H1 (cell line): Measurements from ENCODE around the gene POF1B. TPM values are rescaled to one million over a fixed set of nuclear protein-coding genes. Genes with fewer than 3 reads are reported as not detected.

Experiments used
- CTCF ChIA-PET: fragments of 300-600 bp; sonication (Branson Sonifier 250); formaldehyde crosslinking; loops from one replicate; lab custom pipeline; 2021; ENCODE audit not compliant: partially characterized antibody; lab: Charles Lee
- POLR2A ChIA-PET: fragments of 300-600 bp; sonication (Branson Sonifier 250); formaldehyde crosslinking; loops from one replicate; lab custom pipeline; 2021; ENCODE audit warnings: inconsistent platforms; ENCODE audit not compliant: partially characterized antibody; lab: Charles Lee
- DNase-seq, 2 experiments: peaks; one replicate each; pipeline versions ENCODE4 v3.0.0 to v3.0.0-alpha.2; 2010 to 2022; ENCODE audit warnings: low spot score in 2 of 2, low read depth in 1 of 2, mixed read lengths in 1 of 2
- FAIRE-seq: peaks from 2 replicates; lab custom pipeline; 2011; peaks lifted over from hg19 to GRCh38; lab: Jason Lieb, UNC
- H2AFZ ChIP-seq: 2 replicates; pipeline ENCODE4 v1.8.1; 2012; ENCODE audit warnings: low read length, inconsistent platforms
- H2AK5ac ChIP-seq: 2 replicates; pipeline ENCODE4 v1.6.1; 2013; ENCODE audit warnings: low read depth, low read length
- H2BK120ac ChIP-seq: replicated peaks from 2 replicates; pipeline ENCODE3; 2013; ENCODE audit warnings: low read depth, low read length, inconsistent platforms
- H2BK12ac ChIP-seq: 2 replicates; pipeline ENCODE4 v1.6.1; 2013; ENCODE audit warnings: low read depth, low read length
- H2BK15ac ChIP-seq: 2 replicates; pipeline ENCODE4 v1.6.1; 2013; ENCODE audit warnings: low read length
- H2BK20ac ChIP-seq: 2 replicates; pipeline ENCODE4 v1.6.1; 2013; ENCODE audit warnings: low read length
- H2BK5ac ChIP-seq: 2 replicates; pipeline ENCODE4 v1.6.1; 2013; ENCODE audit warnings: low read depth, low read length
- H3K14ac ChIP-seq: 2 replicates; pipeline ENCODE4 v1.6.1; 2013; ENCODE audit warnings: inconsistent platforms; ENCODE audit not compliant: insufficient read length
- H3K18ac ChIP-seq: 2 replicates; pipeline ENCODE4 v1.6.1; 2013; ENCODE audit warnings: low read length; ENCODE audit errors: extremely low read depth
- H3K23ac ChIP-seq: 2 replicates; pipeline ENCODE4 v1.6.1; 2013; ENCODE audit warnings: inconsistent platforms; ENCODE audit not compliant: insufficient read length
- H3K23me2 ChIP-seq: 2 replicates; pipeline ENCODE4 v1.6.1; 2013; ENCODE audit warnings: low read depth, low read length
- H3K27ac ChIP-seq: 2 replicates; pipeline ENCODE4 v1.6.1; 2011; ENCODE audit warnings: low read depth, low read length, inconsistent platforms
- H3K27me3 ChIP-seq, 4 experiments: replicated peaks in 1 of 4; 1 replicate in 1 of 4; 2 replicates in 3 of 4; pipeline versions ENCODE4 v1.6.1 to v1.8.1; 2011 to 2013; ENCODE audit warnings: low read length in 3 of 4, mild to moderate bottlenecking in 3 of 4, inconsistent platforms in 2 of 4, mixed read lengths in 2 of 4, moderate library complexity in 1 of 4; ENCODE audit not compliant: control insufficient read depth in 3 of 4, insufficient read depth in 3 of 4; ENCODE audit errors: extremely low read depth in 1 of 4
- H3K36me3 ChIP-seq, 4 experiments: 2 replicates each; pipeline versions ENCODE4 v1.6.1 to v1.8.1; 2011 to 2013; ENCODE audit warnings: mild to moderate bottlenecking in 4 of 4, low read length in 3 of 4, moderate library complexity in 2 of 4, control low read depth in 1 of 4, inconsistent platforms in 1 of 4; ENCODE audit not compliant: insufficient read depth in 4 of 4, control insufficient read depth in 2 of 4
- H3K4ac ChIP-seq: replicated peaks from 2 replicates; pipeline ENCODE3; 2013; ENCODE audit warnings: low read length, low read depth, mixed read lengths, inconsistent platforms; ENCODE audit not compliant: insufficient read length
- H3K4me1 ChIP-seq, 4 experiments: replicated peaks in 1 of 4; 1 replicate in 1 of 4; 2 replicates in 3 of 4; pipeline versions ENCODE4 v1.6.1 to v1.8.1; 2011 to 2013; ENCODE audit warnings: low read length in 3 of 4, inconsistent platforms in 2 of 4, mixed read lengths in 1 of 4; ENCODE audit not compliant: insufficient read depth in 4 of 4, control insufficient read depth in 3 of 4
- H3K4me2 ChIP-seq, 2 experiments: 2 replicates each; pipeline versions ENCODE4 v1.6.1 to v1.8.1; 2011 to 2013; ENCODE audit warnings: low read depth in 2 of 2, low read length in 2 of 2, control low read depth in 1 of 2, inconsistent platforms in 1 of 2, mild to moderate bottlenecking in 1 of 2; ENCODE audit not compliant: insufficient read depth in 1 of 2
- H3K4me3 ChIP-seq, 4 experiments: fragments of 200-600, 300-600 bp in 1 of 4; sonication (generic), shearing (Covaris generic), sonication (Bioruptor Twin) in 1 of 4; 2 replicates each; pipeline versions ENCODE4 v1.5.1 to v1.8.1; 2011 to 2016; ENCODE audit warnings: low read length in 4 of 4, low read depth in 3 of 4, control low read depth in 2 of 4, inconsistent platforms in 2 of 4, mild to moderate bottlenecking in 2 of 4, mixed read lengths in 1 of 4, moderate library complexity in 1 of 4; ENCODE audit not compliant: insufficient read depth in 2 of 4; ENCODE audit errors: extremely low read depth in 1 of 4
- H3K56ac ChIP-seq: replicated peaks from 2 replicates; pipeline ENCODE3; 2013; ENCODE audit warnings: low read depth, mild to moderate bottlenecking, mixed read lengths, low read length, inconsistent platforms; ENCODE audit not compliant: insufficient read length
- H3K79me1 ChIP-seq: 2 replicates; pipeline ENCODE4 v1.6.1; 2013; ENCODE audit warnings: low read depth, low read length, control low read depth
- H3K79me2 ChIP-seq, 2 experiments: 2 replicates each; pipeline versions ENCODE4 v1.6.1 to v1.8.1; 2012 to 2013; ENCODE audit warnings: low read length in 2 of 2, mild to moderate bottlenecking in 2 of 2, inconsistent platforms in 1 of 2; ENCODE audit not compliant: insufficient read depth in 2 of 2, control insufficient read depth in 1 of 2
- H3K9ac ChIP-seq, 4 experiments: replicated peaks in 1 of 4; 1 replicate in 1 of 4; 2 replicates in 3 of 4; pipeline versions ENCODE4 v1.6.1 to v1.8.1; 2011 to 2013; ENCODE audit warnings: low read depth in 3 of 4, low read length in 3 of 4, control low read depth in 2 of 4, mild to moderate bottlenecking in 2 of 4, moderate library complexity in 2 of 4, inconsistent platforms in 1 of 4; ENCODE audit errors: extremely low read depth in 1 of 4
- H3K9me3 ChIP-seq, 2 experiments: 2 replicates each; pipeline versions ENCODE4 v1.6.1 to v1.8.1; 2012 to 2013; ENCODE audit warnings: mild to moderate bottlenecking in 2 of 2, moderate library complexity in 2 of 2, control low read depth in 1 of 2, inconsistent platforms in 1 of 2, low read depth in 1 of 2, low read length in 1 of 2, mixed read lengths in 1 of 2; ENCODE audit not compliant: insufficient read depth in 2 of 2
- H4K20me1 ChIP-seq, 2 experiments: replicated peaks in 1 of 2; 2 replicates each; pipeline versions ENCODE3 to v1.8.1; 2011 to 2013; ENCODE audit warnings: inconsistent platforms in 2 of 2, low read length in 2 of 2, mild to moderate bottlenecking in 1 of 2; ENCODE audit not compliant: insufficient read depth in 2 of 2, control insufficient read depth in 1 of 2
- H4K5ac ChIP-seq: 2 replicates; pipeline ENCODE4 v1.6.1; 2013; ENCODE audit warnings: low read length, low read depth, mixed read lengths, inconsistent platforms; ENCODE audit not compliant: insufficient read length
- H4K8ac ChIP-seq: 2 replicates; pipeline ENCODE4 v1.8.0; 2013; ENCODE audit warnings: mild to moderate bottlenecking, moderate library complexity, low read length, inconsistent platforms; ENCODE audit not compliant: insufficient read depth; ENCODE audit errors: extremely low read depth
- H4K91ac ChIP-seq: replicated peaks from 2 replicates; pipeline ENCODE3; 2013; ENCODE audit warnings: low read length, mixed read lengths, inconsistent platforms; ENCODE audit not compliant: insufficient read length
- NANOG ChIP-seq: IDR thresholded peaks from 2 replicates; pipeline ENCODE4 v1.6.1; 2011; ENCODE audit warnings: low read length, low read depth, mild to moderate bottlenecking, inconsistent platforms; ENCODE audit not compliant: insufficient read depth, poor library complexity, severe bottlenecking
- RAD21 ChIP-seq, 2 experiments: IDR thresholded peaks in 1 of 2; conservative IDR thresholded peaks in 1 of 2; 2 replicates each; pipeline ENCODE4 v1.6.1; 2011; ENCODE audit warnings: low read depth in 2 of 2, low read length in 2 of 2, improper control_type of control experiment in 1 of 2, inconsistent platforms in 1 of 2, mild to moderate bottlenecking in 1 of 2, moderate library complexity in 1 of 2
- RBBP5 ChIP-seq: IDR thresholded peaks from 2 replicates; pipeline ENCODE4 v1.7.1; 2012; ENCODE audit warnings: low read depth, mild to moderate bottlenecking, inconsistent platforms, low read length, moderate library complexity, borderline replicate concordance
- SIN3A ChIP-seq, 2 experiments: IDR thresholded peaks in 1 of 2; conservative IDR thresholded peaks in 1 of 2; 2 replicates each; pipeline ENCODE4 v1.6.1; 2011 to 2012; ENCODE audit warnings: low read length in 2 of 2, improper control_type of control experiment in 1 of 2, low read depth in 1 of 2, mild to moderate bottlenecking in 1 of 2
- WGBS, 2 experiments: shearing (Covaris generic) in 1 of 2; methylation state at CpG; one replicate each; pipeline versions ENCODE4 v1.1.6 to v1.1.7; 2013 to 2015; ENCODE audit warnings: low lambda C conversion rate in 2 of 2, mixed read lengths in 2 of 2, inconsistent platforms in 1 of 2, low coverage in 1 of 2, missing lambda C conversion rate in 1 of 2; ENCODE audit not compliant: insufficient replicate concordance in 2 of 2, insufficient coverage in 1 of 2, insufficient read length in 1 of 2; ENCODE audit errors: extremely low coverage in 1 of 2, missing lambda C conversion rate in 1 of 2; 5-methylcytosine and 5-hydroxymethylcytosine counted together
- polyA plus RNA-seq, 7 experiments: library from polyadenylated mRNA; depleted of rRNA in 3 of 7; stranded (reverse) in 5 of 7; unstranded in 2 of 7; fragments of >200 nt in 5 of 7; fragments of 200-250 nt in 2 of 7; gene quantifications; 1 replicate in 5 of 7; 2 replicates in 1 of 7; 4 replicates in 1 of 7; pipeline versions ENCODE4 v1.2.1 to v1.2.3, GENCODE V29; 2011 to 2013; ENCODE audit warnings: missing spikeins in 2 of 7, mixed read lengths in 2 of 7
- total RNA-seq: library from RNA; stranded (reverse); fragmentation: NEBNext Ultra II Directional; extraction: Animal tissue kit (Norgen Biotek cat#: 25700); gene quantifications from 2 replicates; pipeline ENCODE4 v1.2.1, GENCODE V29; 2021
- TF ChIP-seq, protein P1 (sequence below), 3 experiments: IDR thresholded peaks; 1 replicate in 2 of 3; 2 replicates in 1 of 3; pipeline versions ENCODE4 v1.5.1 to v1.6.1; 2011; ENCODE audit warnings: low read length in 3 of 3, mild to moderate bottlenecking in 3 of 3, inconsistent platforms in 2 of 3, low read depth in 1 of 3, moderate library complexity in 1 of 3; ENCODE audit not compliant: insufficient read depth in 1 of 3; ENCODE audit errors: control extremely low read depth in 1 of 3

The POF1B gene
- total and polyA plus RNA-seq, 2 of the 8 experiments (the other 6 are each of a cell fraction or from before 2014, with no cell fraction given), result not detected

GRCh38 chrX:85309717-85310116 is 69.7 kb downstream of the POF1B start:
- no peak overlapping the region for H3K4ac ChIP-seq
- H2AK5ac ChIP-seq, result no peak overlapping the region
- no peak overlapping the region for H3K56ac ChIP-seq
- no peak overlapping the region for H3K23ac ChIP-seq
- TF ChIP-seq RAD21 (IDR thresholded peaks at IDR 0.05 in 1 of 2, conservative IDR thresholded peaks at IDR 0.05 in 1 of 2; ENCODE audit: low read depth in 2 of 2, low read length in 2 of 2) (0 out of 4 replicates have a peak, but pooled peaks of 1 of the 2 experiments have one; percentile 2), SIN3A (conservative IDR thresholded peaks at IDR 0.05 in 1 of 2, IDR thresholded peaks at IDR 0.05 in 1 of 2; ENCODE audit: low read depth in 1 of 2, low read length in 2 of 2) (no peak), NANOG (no peak), RBBP5 (no peak)
- TF ChIP-seq, protein P1, sequence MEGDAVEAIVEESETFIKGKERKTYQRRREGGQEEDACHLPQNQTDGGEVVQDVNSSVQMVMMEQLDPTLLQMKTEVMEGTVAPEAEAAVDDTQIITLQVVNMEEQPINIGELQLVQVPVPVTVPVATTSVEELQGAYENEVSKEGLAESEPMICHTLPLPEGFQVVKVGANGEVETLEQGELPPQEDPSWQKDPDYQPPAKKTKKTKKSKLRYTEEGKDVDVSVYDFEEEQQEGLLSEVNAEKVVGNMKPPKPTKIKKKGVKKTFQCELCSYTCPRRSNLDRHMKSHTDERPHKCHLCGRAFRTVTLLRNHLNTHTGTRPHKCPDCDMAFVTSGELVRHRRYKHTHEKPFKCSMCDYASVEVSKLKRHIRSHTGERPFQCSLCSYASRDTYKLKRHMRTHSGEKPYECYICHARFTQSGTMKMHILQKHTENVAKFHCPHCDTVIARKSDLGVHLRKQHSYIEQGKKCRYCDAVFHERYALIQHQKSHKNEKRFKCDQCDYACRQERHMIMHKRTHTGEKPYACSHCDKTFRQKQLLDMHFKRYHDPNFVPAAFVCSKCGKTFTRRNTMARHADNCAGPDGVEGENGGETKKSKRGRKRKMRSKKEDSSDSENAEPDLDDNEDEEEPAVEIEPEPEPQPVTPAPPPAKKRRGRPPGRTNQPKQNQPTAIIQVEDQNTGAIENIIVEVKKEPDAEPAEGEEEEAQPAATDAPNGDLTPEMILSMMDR (IDR thresholded peaks at IDR 0.05; ENCODE audit: control extremely low read depth in 1 of 3, insufficient read depth in 1 of 3, low read depth in 1 of 3, low read length in 3 of 3), result peak in 1 of 3 experiments; percentile 19; a peak in 1 of 4 replicates
- TF ChIP-seq, all 59 proteins: peak for 2
- H4K8ac ChIP-seq, result no peak overlapping the region
- FAIRE-seq (no peak), DNase-seq (no peak)
- no peak overlapping the region for H3K14ac ChIP-seq
- POLR2A ChIA-PET, result no interaction called here
- no peaks in the 10 kb centered on the region for H3K27me3 ChIP-seq
- no peak overlapping the region for H2BK5ac ChIP-seq
- no peak overlapping the region for H2BK120ac ChIP-seq
- WGBS, 2 experiments, result 95% methylated on average over 2 of the region's 2 CpGs; no CpG with 5 or more reads in 1 of the 2 experiments
- no peak overlapping the region for H3K9ac ChIP-seq
- H3K9me3 ChIP-seq, result no peaks in the 10 kb centered on the region
- no peak overlapping the region for H3K18ac ChIP-seq
- no peak overlapping the region for H2BK12ac ChIP-seq
- no peak overlapping the region for H3K4me2 ChIP-seq
- no peaks in the 10 kb centered on the region for H3K36me3 ChIP-seq
- no peaks in the 10 kb centered on the region for H3K79me2 ChIP-seq
- no peaks in the 10 kb centered on the region for H4K20me1 ChIP-seq
- H3K4me3 ChIP-seq, result no peak overlapping the region
- H2BK20ac ChIP-seq, result no peak overlapping the region
- H4K5ac ChIP-seq, result no peak overlapping the region
- no peak overlapping the region for H2BK15ac ChIP-seq
- CTCF ChIA-PET, result interaction anchor here (0.7 to 2.5 kb wide), 8 partner anchors 10 to 233 kb away, joined by 3 to 11 read pairs (median 3); no protein-coding TSS in a partner anchor
- H4K91ac ChIP-seq, result no peak overlapping the region
- H3K79me1 ChIP-seq, result no peaks in the 10 kb centered on the region
- H3K23me2 ChIP-seq, result no peaks in the 10 kb centered on the region
- H2AFZ ChIP-seq, result no peak overlapping the region
- H3K27ac ChIP-seq, result no peak overlapping the region
- no peaks in the 10 kb centered on the region for H3K4me1 ChIP-seq
